ENCODE data around the gene ITGB8. TPM values are rescaled to one million over a fixed set of nuclear protein-coding genes. Genes with fewer than 3 reads are reported as not detected.

Gene ITGB8
- polyA plus RNA-seq, 1 donor from 2014 or later: 12.2 TPM

DNA sequence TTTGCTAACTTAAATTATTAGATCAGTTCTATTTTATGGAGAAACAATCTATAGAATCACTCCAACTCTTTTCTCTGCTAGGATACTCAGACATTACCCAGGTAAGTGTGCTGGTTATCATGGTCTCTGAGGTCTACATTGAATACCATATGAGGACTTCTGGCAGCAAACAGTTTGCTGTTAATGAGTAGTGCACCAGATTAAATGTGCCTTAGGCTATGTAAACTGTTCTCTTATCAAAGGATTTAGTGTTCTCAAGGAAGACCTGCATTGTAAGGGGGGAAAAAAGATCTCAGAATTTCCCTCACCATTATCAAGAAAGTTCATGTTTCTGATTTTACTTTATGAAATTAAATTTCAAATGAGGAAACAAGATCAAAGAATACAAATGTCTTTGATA, 107.5 kb downstream of the ITGB8 start:
- H3K9me3 ChIP-seq (ENCODE audit: low read length): no peaks in the 10 kb centered on the region
- no peaks in the 10 kb centered on the region for H4K20me1 ChIP-seq (ENCODE audit: insufficient read depth)
- no peaks in the 10 kb centered on the region for H3K79me2 ChIP-seq (replicated peaks; ENCODE audit: insufficient read depth, low read length)
- no peak overlapping the region for H3K4me3 ChIP-seq (ENCODE audit: low read length)
- H3K27me3 ChIP-seq (ENCODE audit: insufficient read depth, low read depth, low read length): no peaks in the 10 kb centered on the region
- H3F3A ChIP-seq (ENCODE audit: insufficient read depth, low read length, poor library complexity, severe bottlenecking): no peaks in the 10 kb centered on the region
- no peak overlapping the region for H3K9ac ChIP-seq (ENCODE audit: low read length)
- H3K27ac ChIP-seq (ENCODE audit: low read length): no peak overlapping the region
- no peak overlapping the region for H2AFZ ChIP-seq (ENCODE audit: low read depth, low read length)
- H3K9me2 ChIP-seq (ENCODE audit: insufficient read depth, low read length): no peaks in the 10 kb centered on the region
- H3K4me2 ChIP-seq (ENCODE audit: low read length): no peak overlapping the region
- no peaks in the 10 kb centered on the region for H3K36me3 ChIP-seq (ENCODE audit: insufficient read depth, low read length)
- TF ChIP-seq, protein P1, sequence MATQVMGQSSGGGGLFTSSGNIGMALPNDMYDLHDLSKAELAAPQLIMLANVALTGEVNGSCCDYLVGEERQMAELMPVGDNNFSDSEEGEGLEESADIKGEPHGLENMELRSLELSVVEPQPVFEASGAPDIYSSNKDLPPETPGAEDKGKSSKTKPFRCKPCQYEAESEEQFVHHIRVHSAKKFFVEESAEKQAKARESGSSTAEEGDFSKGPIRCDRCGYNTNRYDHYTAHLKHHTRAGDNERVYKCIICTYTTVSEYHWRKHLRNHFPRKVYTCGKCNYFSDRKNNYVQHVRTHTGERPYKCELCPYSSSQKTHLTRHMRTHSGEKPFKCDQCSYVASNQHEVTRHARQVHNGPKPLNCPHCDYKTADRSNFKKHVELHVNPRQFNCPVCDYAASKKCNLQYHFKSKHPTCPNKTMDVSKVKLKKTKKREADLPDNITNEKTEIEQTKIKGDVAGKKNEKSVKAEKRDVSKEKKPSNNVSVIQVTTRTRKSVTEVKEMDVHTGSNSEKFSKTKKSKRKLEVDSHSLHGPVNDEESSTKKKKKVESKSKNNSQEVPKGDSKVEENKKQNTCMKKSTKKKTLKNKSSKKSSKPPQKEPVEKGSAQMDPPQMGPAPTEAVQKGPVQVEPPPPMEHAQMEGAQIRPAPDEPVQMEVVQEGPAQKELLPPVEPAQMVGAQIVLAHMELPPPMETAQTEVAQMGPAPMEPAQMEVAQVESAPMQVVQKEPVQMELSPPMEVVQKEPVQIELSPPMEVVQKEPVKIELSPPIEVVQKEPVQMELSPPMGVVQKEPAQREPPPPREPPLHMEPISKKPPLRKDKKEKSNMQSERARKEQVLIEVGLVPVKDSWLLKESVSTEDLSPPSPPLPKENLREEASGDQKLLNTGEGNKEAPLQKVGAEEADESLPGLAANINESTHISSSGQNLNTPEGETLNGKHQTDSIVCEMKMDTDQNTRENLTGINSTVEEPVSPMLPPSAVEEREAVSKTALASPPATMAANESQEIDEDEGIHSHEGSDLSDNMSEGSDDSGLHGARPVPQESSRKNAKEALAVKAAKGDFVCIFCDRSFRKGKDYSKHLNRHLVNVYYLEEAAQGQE (IDR thresholded peaks at IDR 0.05; ENCODE audit: borderline replicate concordance): no peak
- no peak for TF ChIP-seq EZH2 (IDR thresholded peaks at IDR 0.05; ENCODE audit: borderline replicate concordance, insufficient read depth, low read length, poor library complexity, severe bottlenecking)
- TF ChIP-seq CTCF (IDR thresholded peaks at IDR 0.05; ENCODE audit: poor library complexity, severe bottlenecking): no peak
- TF ChIP-seq MXI1 (conservative IDR thresholded peaks at IDR 0.05; ENCODE audit: poor library complexity, severe bottlenecking): no peak
- TF ChIP-seq POLR2AphosphoS5 (IDR thresholded peaks at IDR 0.05): no peak
- TF ChIP-seq TAF1 (IDR thresholded peaks at IDR 0.05; ENCODE audit: low read depth): no peak
- TF ChIP-seq SMC3 (conservative IDR thresholded peaks at IDR 0.05; ENCODE audit: poor library complexity): no peak
- no peak for TF ChIP-seq EP300 (conservative IDR thresholded peaks at IDR 0.05; ENCODE audit: poor library complexity, severe bottlenecking)
- no peak for TF ChIP-seq RAD21 (conservative IDR thresholded peaks at IDR 0.05)

GRCh38 chr7:20438694-20439376, 108.1 kb downstream of the ITGB8 start:
- H4K20me1 ChIP-seq (ENCODE audit: insufficient read depth): no peaks in the 10 kb centered on the region
- no peaks in the 10 kb centered on the region for H3K79me2 ChIP-seq (replicated peaks; ENCODE audit: insufficient read depth, low read length)
- no peaks in the 10 kb centered on the region for H3K27me3 ChIP-seq (ENCODE audit: insufficient read depth, low read depth, low read length)
- no peaks in the 10 kb centered on the region for H3K9me3 ChIP-seq (ENCODE audit: low read length)
- TF ChIP-seq MXI1 (conservative IDR thresholded peaks at IDR 0.05; ENCODE audit: poor library complexity, severe bottlenecking) (no peak), CTCF (IDR thresholded peaks at IDR 0.05; ENCODE audit: poor library complexity, severe bottlenecking) (no peak), RAD21 (conservative IDR thresholded peaks at IDR 0.05) (no peak), EZH2 (IDR thresholded peaks at IDR 0.05; ENCODE audit: borderline replicate concordance, insufficient read depth, low read length, poor library complexity, severe bottlenecking) (no peak), EP300 (conservative IDR thresholded peaks at IDR 0.05; ENCODE audit: poor library complexity, severe bottlenecking) (no peak), TAF1 (IDR thresholded peaks at IDR 0.05; ENCODE audit: low read depth) (no peak)
- TF ChIP-seq, protein P1 (IDR thresholded peaks at IDR 0.05; ENCODE audit: borderline replicate concordance): no peak
- no peak overlapping the region for H3K4me3 ChIP-seq (ENCODE audit: low read length)
- no peaks in the 10 kb centered on the region for H3K9me2 ChIP-seq (ENCODE audit: insufficient read depth, low read length)
- no peaks in the 10 kb centered on the region for H3F3A ChIP-seq (ENCODE audit: insufficient read depth, low read length, poor library complexity, severe bottlenecking)
- no peak overlapping the region for H3K9ac ChIP-seq (ENCODE audit: low read length)
- H3K27ac ChIP-seq (ENCODE audit: low read length): no peak overlapping the region
- H3K4me2 ChIP-seq (ENCODE audit: low read length): no peak overlapping the region
- no peak overlapping the region for H2AFZ ChIP-seq (ENCODE audit: low read depth, low read length)
- no peaks in the 10 kb centered on the region for H3K36me3 ChIP-seq (ENCODE audit: insufficient read depth, low read length)
